Hematopoietic multipotent progenitor cell treated with erythropoietin and hydrocortisone succinate and interleukin-3 and kit ligand, for 15 days (in vitro differentiated cells): ENCODE measurements around the gene ADM2.

Source experiments
- DNase-seq: peaks from one replicate; pipeline ENCODE4 v3.0.0-alpha.2; 2015; ENCODE audit warnings: low spot score

Gene ADM2

DNA sequence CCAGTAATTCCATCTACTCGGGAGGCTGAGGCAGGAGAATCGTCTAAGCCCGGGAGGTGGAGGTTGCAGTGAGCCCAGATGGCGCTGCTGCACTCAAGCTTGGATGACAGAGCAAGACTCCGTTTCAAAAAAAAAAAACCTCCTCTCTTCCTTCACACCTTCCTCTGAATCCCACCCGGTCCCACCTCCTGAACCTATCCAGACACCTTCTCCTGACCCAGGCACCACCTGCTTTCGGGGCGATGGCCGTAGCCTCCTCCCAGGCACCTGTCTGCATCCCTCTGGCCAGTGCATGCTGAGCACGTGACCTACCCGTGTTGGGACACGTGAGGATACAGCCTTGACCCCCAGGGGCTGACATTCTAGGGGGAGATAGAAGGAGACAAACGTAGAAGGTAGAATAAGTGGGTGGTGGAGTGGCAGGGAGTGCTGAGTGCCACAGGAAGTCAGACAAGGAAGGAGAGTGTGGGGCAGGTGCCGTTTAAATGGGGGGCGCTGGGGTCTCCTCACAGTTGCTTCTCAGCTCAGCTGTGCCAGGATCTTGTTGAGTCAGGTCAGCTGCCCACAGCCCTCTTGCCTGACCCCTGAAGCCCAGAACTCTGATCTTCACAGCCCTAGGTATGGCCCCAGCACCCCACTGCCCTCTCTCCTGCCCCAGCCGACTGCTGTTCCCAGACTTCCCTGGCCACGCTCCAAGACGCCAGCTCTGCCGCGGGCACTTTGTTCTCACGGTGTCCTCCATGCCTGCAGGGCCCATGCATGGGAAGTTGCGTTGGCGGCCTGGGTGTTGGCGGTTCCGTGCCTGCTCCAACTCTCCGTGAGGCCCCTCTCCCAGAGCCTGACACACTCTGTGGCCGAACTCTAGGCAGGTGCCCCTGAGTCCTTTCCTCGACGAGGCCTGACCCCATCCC, 4.1 kb downstream of the ADM2 start:
- DNase-seq, result no peak

DNA sequence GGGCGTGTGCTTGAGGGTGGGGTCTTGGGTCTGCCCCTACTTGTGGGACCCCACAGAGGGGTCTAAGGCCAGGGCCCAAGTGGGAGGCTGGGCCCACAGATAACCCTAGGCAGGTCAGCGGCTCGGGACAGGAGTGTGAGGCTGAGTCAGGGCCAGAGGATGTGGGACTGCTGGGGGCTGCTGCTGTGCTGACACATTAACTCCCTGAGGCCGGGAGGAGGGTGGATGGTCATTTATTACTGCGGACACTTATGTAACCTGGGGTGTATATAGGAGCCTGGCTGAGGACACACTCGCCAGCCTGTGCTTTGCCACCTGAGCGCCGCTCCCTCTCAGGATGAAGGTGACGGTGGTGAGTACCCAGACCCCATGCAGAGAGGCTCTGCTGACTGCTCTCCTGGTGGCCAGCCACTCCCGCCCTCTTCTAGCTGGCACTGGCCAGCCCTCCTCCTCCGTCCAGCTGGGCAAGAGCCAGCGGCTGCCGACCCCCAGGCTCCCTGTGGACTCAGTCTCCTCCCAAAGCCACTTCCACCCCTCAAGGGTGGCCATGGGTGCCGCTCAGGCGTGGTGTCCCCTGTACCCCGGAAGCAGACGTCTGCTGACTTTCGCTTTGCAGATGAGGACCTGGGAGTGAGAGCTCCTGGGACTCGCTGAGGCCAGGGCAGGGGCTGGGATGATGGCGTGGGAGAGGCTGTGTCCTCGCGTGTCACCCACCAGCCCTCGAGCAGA, 5.4 kb downstream of the ADM2 start, which contains the start of gene MIOX:
Gene MIOX, plus strand, starts transcription at position 299 of the 729 bp plus-strand sequence. Its CDS starts 39 bp downstream, at position 338.
- DNase-seq, result no peak

- no peak for DNase-seq
These were observed 6.1 kb downstream of the ADM2 start for GRCh38 chr22:50487290-50488005.

DNA sequence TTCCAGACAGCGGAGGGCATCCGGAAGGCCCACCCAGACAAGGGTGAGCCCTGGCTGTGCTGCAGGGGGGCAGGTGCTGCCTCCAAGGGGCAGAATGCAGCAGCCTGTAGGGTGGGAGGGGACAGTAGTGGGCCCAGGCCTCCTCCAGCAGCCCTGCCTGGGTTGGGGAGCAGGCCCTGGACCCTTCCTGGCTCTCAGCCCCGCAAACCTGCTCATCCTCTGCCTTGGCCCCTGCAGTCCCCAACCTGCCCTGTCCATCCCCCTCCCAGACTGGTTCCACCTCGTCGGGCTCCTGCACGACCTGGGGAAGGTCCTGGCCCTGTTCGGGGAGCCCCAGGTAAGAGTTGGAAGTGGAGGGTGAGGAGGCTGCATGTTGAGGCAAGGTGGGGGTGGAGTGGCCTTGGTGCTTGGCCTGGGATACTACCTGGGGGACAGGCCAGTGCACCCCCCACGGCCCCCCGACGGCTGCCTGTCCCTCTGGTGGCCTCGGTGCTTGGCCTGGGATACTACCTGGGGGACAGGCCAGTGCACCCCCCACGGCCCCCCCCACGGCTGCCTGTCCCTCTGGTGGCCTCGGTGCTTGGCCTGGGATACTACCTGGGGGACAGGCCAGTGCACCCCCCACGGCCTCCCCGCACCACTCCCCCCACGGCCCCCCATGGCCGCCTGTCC, 6.8 kb downstream of the ADM2 start:
- no peak for DNase-seq

GRCh38 chr22:50488886-50489285, 7.5 kb downstream of the ADM2 start:
- DNase-seq, result no peak

- DNase-seq, result no peak
These were observed 8.3 kb downstream of the ADM2 start for GRCh38 chr22:50489363-50490243.

DNA sequence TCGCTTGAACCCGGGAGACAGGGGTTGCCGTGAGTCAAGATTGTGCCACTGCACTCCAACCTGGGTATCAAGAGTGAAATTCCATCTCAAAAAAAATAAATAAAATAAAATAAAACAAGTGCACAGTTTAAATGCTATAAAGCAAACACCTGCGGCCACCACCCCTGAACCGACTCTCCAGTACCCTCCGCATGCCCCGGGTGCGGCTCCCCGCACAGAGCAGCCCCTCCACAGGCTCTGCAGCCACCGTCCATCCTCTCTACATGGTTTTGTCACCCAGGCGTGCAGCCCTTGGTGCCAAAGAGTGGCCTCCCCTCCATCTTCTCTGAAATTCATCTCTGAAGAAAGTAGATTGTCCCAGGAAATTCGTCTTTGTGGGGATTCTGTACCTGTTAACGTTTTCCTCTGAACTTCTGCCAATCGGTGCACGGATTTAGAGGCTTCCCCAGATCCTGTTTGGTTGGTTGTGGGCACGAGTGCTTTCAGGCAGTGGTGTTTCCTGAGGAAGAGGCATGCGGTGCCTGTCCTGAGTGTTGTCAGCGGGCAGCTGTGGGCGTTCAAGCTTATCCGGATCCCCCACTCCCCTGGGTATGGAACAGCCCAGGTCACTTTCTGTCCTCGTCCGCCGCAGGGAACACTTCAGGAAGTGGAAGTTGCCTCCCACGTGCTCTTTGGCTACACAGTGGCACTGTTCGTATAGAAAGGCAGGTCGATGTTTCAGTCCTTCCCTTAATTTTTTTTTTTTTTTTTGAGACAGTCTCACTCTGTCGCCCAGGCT, 9.4 kb downstream of the ADM2 start:
- DNase-seq, result no peak

- DNase-seq, result no peak
These were observed 15.8 kb downstream of the ADM2 start for GRCh38 chr22:50497093-50497492.

- DNase-seq, result peak; percentile 54
These were observed 17.1 kb downstream of the ADM2 start for GRCh38 chr22:50498322-50498890.

DNA sequence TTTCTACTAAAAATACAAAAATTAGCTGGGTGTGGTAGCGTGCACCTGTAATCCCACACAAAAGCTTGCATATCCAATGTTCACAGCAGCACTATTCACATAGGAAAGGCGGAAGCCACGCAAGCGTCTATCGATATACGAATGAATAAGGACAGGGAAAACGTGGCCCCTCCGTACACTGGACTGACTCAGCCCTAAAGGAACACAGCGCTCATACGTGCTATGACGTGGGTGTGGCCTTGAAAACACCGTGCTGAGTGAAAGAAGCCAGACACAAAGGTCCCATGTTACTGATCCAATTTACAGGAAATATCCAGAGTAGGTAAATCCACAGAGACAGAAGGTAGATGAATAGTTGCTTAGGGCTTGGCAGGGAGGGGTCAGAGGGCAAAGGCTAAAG, 19.1 kb downstream of the ADM2 start:
- no peak for DNase-seq

DNA sequence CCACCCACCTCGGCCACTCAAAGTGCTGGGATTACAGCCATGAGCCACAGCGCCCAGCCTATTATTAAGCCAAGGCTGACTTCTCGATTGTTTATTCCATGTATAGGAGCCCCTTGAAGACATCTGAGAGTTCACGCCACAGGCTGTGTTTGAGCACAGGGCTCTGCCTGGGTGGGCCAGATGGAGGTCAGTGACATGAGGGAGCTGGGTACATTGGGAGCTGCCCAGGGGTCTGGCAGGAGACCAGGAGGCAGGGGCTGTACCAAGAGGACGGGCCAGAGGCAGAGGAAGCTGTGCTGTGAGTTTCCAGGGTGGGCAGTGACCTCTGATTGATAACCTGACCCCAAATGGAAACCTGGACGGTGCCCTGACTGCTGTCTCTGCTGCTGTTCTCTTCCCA, 20.8 kb downstream of the ADM2 start:
- no peak for DNase-seq

- no peak for DNase-seq
These were observed 21.5 kb downstream of the ADM2 start for GRCh38 chr22:50502628-50503474.

DNA sequence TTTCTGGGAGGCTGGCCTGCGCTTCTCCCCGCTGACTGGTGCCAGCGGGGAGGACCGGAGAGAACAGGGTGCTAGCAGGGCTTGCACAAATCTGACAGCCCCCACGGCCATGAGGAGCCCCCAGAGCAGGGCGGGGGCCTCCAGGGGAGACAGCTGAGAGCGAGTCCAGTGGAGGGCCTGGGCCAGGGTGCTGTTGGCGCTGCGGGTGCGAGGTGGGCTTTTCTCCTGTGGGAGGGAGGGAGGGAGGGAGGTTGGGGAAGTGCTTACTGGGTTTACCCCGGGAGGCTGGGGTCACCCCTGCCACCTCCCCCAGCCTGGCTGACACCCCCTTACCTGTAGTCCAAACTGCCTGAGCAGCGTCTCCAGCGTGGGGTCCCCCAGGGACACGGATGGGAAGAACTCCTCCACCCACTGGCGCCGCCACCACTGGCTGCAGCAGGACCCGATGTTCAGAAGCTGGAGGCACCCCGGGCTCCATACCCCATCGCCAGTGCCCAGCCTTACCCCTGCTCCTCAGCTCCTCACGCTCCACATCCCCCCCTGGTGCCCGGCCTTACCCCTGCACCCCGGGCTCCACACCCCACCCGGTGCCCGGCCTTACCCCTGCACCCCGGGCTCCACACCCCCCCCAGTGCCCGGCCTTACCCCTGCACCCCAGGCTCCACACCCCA, 22.3 kb downstream of the ADM2 start:
- DNase-seq, result no peak

DNA sequence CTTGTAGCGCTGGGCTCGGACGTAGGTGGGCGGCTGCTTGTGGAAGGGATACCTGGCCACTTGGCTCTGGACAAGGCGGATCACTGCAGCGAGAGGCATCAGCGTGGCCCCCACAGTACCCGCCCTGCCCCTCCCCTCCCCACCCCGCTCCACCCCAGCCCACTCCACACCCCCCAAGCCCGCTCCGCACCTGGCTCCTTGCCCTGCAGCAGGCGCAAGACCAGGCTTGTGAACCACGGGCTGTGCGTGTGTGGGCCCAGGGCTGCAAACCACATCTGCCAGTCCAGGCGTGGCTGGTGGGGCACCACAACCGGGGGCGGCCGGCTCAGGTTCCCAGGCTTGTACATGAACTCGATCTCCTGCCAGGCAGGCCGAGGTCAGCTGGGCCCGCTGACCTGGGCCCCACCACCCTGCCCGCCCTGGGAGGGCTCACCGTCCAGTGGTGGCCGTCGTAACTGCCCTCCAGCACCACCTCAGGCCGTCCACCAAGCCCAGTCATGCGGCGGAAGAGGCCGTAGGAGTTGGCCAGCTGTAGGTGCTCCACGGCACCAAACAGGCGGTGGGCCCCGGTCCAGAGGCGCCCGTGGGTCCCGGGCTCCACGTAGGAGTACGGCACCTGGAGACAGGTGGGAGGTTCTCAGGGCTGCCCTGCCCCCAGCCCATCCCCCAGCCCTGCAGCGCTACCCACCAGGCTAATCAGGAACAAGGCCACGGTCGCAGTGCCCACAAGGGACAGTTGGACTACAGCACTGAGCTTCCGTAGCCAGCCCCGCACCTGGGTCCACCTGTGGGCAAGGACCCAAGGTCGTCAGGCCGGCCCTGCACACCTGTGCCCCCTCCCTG, 23.2 kb downstream of the ADM2 start:
- no peak for DNase-seq

- DNase-seq, result no peak
These were observed 24.0 kb downstream of the ADM2 start for GRCh38 chr22:50505276-50505775.

- DNase-seq, result no peak
These were observed 24.6 kb downstream of the ADM2 start for GRCh38 chr22:50505776-50506610.
